Jurkat, Clone E6-1 (cell line): ENCODE data around the gene CPLANE1.
"Not testable (repeated sequence)": the region's sequence is repeated elsewhere in the genome, so short reads cannot be mapped to it uniquely, and the experiment has no call there.

Experiments
- DNase-seq: peaks from one replicate; pipeline ENCODE4 v3.0.0-alpha.2; 2011; ENCODE audit warnings: low read depth, low spot score
- H3K4me3 ChIP-seq: 2 replicates; pipeline ENCODE4 v1.5.1; 2011; ENCODE audit warnings: mild to moderate bottlenecking, low read length, control low read depth, moderate library complexity

Gene CPLANE1

DNA sequence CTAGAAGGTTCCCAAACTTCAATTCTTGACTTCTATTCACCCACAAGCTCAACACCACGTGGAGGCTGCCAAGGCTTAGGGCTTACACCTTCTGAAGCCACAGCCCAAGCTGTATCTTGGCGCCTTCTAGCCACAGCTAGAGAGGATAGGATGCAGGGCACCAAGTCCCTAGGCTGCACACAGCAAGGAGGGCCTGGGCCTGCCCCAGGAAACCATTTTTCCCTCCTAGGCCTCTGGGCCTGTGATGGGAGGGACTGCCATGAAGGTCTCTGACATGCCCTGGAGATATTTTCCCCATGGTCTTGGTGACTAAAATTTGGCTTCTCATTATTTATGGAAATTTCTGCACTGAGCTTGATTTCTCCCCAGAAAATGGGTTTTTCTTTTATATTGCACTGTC lies 112.5 kb downstream of the CPLANE1 start:
- no peak overlapping the region for H3K4me3 ChIP-seq
- DNase-seq = no peak

DNA sequence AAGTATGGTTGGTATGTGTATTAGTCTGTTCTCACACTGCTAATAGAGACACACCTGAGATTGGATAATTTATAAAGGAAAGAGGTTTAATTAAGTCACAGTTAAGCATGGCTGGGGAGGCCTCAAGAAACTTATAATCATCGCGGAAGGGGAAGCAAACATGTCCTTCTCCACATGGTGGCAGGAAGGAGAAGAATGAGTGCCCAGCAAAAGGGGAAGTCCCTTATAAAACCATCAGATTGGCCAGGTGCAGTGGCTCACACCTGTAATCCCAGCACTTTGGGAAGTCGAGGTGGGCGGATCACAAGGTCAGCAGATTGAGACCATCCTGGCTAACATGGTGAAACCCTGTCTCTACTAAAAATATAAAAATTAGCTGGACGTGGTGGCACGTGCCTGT lies 113.9 kb downstream of the CPLANE1 start:
- not testable (repeated sequence) for DNase-seq

DNA sequence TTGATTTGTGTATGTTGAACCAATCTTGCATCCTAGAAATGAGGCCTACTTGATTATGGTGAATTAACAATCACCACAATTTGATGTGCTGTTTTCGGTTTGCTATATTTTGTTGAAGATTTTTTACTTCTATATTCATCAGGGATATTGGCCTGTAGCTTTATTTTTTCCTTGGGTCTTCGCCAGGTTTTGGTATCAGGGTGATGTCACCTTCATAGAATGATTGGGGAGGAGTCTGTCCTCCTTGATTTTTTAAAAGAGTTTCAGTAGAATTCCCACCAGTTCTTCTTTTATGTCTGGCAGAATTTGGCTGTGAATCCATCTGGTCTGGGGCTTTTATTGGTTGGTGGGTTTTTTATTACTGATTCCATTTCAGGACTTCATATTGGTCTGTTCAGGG lies 115.2 kb downstream of the CPLANE1 start:
- no peak for DNase-seq
- no peak overlapping the region for H3K4me3 ChIP-seq

More for the DNA sequence above, 113.9 kb downstream of the CPLANE1 start:
- H3K4me3 ChIP-seq = not testable (repeated sequence)

DNA sequence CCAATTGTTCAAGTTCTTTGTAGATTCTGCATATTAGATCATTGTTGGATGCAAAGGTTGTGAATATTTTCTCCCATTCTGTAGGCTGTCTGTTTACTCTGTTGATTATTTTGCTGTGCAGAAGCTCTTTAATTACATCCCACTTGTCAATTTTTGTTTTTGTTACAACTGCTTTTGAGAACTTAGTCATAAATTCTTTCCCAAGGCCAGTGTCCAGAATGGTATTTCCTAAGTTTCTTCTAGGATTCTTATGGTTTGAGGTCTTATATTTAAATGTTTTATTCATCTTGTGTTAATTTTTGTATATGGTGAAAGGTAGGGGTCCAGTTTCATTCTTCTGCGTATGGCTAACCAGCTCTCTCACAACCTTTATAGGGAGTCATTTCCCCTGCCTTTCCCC lies 116.5 kb downstream of the CPLANE1 start:
- no peak for DNase-seq
- no peak overlapping the region for H3K4me3 ChIP-seq

DNA sequence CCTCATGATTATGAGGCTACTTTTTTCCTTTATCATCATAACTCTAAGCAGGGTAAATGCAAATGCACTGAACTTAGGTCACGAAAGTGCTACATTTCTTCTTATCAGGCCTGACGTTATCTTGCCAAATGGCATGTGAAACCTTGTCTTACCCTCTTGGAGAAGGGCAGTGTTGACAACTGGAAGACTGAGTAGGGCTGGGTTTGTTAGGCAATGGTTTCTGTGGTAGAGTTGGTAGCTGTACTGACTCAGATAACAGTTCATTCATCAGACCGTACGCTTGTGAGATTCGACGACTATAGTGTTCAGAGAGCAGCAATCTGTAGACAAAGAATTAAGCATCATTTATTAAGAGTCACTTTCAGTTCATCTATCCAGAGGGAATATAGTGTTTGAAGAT lies 127.7 kb downstream of the CPLANE1 start:
- H3K4me3 ChIP-seq = no peak overlapping the region
- no peak for DNase-seq

DNA sequence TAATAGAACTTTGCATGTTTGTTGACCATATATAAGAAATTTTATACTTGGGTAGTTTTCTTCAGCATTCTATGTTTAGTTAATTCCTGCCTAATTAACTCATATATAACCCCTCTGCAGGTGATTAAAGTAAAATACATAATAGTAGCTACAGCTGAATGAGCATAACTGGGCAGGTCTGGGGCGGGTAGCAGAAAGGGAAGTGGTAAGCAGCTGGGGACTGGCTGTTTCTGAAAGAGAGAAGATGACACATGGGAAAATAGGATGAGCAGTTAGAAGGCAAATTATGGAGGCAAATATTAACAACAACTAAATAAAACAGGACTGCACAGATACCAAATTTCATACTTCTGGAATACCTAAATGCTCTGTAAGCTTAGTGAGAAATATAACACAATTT lies 128.1 kb downstream of the CPLANE1 start:
- no peak for DNase-seq
- no peak overlapping the region for H3K4me3 ChIP-seq

DNA sequence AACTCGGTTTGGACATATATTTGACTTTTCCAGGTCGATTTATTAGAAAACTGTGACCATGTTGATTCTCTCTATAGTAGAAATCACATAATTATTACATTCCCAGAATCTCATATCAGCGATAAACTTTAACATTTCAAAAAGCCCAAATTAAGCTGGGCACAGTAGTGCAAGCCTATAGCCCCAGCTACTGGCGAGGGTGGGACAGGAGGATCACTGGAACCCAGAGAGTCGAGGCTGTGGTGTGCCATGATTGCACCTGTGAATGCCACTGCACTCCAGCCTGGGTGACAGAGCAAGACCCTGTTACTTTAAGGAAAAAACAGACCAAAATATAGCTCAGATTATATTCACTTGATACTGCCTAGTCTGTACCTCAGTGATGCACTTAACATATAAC lies 128.9 kb downstream of the CPLANE1 start:
- H3K4me3 ChIP-seq = no peak overlapping the region

DNA sequence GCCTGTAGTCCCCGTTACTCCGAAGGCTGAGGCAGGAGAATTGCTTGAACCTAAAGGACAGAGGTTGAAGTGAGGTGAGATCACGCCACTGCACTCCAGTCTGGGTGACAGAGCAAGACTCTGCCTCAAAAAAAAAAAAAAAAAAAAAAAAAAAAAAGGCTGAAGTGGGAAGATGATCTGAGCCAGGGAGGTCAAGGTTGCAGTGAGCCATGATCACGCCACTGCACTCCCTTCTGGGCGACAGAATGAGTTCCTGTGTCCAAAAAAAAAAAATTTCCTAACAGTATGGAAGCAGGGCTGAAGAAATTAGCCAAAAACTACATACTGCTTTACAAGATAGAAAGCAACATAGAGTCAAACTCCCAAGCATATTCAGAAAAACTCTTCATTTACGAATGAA lies 132.8 kb downstream of the CPLANE1 start:
- no peak overlapping the region for H3K4me3 ChIP-seq
- no peak for DNase-seq

More for the DNA sequence above, 128.9 kb downstream of the CPLANE1 start:
- no peak for DNase-seq

DNA sequence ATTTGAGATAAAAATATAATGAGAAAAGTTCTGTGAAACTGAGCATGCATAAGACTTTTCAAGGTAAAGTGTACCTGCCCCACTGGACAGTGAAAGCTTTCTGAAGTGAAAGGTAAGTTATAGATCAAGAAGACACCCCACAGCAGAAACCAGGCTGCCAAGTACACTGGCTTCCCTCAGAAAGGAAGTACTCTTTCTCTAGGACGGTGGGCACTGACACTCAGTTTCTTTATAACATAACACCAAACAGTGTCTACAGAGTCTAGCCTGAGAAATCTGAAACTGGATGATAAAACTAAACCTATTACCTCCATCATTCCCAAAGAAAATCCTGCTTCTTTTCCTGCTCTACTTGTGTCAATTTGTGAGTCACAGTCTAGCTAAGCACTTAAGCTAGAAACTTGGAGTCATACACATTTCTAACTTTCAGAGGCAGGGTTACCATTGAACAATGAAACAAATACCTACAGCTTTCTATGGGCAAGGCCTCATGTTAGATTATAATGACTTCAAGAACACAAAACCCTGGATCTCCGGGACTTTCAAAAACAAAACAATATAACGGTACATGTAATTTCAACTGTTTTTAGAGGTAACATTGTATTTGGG lies 136.7 kb downstream of the CPLANE1 start:
- DNase-seq = no peak

DNA sequence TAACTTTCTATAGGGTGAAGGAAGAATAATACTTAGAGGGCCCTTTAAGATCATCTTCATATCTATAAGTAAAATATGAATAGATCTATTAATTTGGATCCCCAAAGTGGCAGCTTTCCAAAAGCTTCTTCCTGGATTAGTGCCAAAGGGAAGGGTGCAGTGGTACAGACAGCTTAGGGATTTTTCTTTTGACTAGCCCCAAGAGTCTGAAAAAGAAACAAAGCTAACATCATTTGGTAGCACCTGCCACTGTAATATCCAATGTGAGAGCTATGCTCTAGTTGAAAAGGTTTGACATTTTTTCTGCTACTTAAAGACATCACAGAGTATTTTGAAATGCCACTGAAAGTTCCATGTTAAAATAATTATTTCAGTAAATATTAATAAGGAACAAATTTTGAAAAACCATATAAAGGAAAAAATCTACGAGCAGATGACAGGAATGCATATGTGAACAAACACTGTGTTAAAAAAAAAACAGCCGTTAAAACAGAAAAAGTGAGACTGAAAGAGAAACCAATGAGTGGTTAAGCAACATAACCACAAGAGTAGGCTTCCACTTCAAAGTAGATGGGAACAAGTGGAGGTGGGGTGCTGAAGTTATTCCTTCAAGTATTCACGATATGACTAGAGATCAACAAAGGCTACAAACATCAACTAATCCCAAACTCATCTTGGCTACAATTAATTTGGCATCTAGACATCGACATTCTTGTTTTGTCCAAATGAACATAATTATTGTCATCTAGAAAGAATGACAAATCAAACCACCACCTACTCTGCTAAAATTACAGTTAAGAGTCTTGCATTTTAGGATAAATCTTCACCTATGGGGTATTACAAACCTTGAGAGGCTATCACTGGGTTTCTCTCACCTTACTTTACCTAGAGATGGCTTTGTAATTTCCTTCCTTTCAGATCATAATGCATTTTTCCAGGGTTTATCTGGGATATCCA lies 137.5 kb downstream of the CPLANE1 start:
- peak; percentile 92 for DNase-seq
- H3K4me3 ChIP-seq = peak overlapping the region; percentile 15; the same call in 1 of the 2 replicates

More for the DNA sequence above, 136.7 kb downstream of the CPLANE1 start:
- peak overlapping the region; percentile 15; the same call in 1 of the 2 replicates for H3K4me3 ChIP-seq

DNA sequence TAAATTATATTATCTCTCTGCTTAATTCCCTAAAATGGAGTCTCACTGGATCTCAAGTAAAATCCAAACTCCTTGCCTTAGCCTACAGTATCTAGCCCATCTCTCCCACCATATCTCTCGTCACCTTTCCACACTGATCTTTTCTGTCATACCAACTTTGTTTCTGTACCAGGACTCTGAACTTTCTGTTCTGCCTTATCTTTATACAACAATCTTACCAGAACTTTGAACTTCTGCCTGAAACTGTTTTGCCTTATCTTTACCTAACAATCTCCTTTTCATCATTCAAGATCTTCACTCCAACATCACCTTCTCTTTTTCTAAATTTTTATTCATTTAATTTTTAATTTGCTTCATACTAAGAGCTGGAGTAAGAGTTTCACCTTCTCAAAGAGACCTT lies 139.0 kb downstream of the CPLANE1 start:
- DNase-seq = peak; percentile 65

DNA sequence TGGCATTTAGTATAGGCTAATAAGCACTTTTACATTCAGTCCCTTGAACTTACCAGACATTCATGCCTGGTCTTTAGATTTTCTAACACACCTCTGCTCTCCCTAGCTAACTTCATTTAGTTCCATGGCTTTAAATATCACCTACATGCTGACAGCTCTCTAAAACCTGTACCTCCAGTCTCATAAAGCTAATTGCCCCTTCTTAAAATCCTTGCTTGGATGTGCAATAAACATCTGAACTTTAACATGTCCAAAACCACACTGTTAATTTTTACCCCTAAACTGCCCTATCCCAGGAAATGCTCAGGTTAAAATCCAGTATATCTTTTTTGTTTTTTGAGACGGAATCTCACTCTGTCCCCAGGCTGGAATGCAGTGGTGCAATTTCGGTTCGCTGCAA lies 139.8 kb downstream of the CPLANE1 start:
- H3K4me3 ChIP-seq = no peak overlapping the region
- no peak for DNase-seq

More for the DNA sequence above, 139.0 kb downstream of the CPLANE1 start:
- no peak overlapping the region for H3K4me3 ChIP-seq

DNA sequence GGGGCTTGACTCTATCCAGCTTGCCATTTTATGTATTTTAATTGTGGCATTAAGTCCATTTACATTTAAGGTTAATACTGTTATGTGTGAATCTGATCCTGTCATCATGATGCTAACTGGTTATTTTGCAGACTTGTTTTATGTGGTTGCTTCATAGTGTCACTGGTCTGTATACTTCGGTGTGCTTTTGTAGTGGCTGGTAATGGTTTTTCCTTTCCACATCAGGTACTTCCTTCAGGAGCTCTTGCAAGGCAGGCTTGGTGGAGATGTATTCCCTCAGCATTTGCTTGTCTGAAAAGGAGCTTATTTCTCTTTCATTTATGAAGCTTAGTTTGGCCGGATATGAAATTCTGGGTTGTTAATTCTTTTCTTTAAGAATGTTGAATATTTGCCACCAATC lies 145.9 kb downstream of the CPLANE1 start:
- no peak overlapping the region for H3K4me3 ChIP-seq
- peak; percentile 68 for DNase-seq

DNA sequence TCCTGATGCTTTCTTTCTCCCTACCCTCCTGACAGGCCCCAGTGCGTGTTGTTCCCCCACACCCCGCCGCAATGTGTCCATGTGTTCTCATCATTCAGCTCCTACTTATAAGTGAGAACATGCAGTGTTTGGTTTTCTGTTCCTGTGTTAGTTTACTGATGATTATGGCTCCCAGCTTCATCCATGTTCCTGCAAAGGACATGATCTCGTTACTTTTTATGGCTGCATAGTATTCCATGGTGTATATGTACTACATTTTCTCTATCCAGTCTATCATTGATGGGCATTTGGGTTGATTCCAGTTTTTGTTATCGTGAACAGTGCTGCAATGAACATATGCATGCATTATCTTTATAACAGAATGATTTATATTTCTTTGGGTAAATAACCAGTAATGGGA lies 149.9 kb downstream of the CPLANE1 start:
- H3K4me3 ChIP-seq, DNase-seq: not testable (repeated sequence)

DNA sequence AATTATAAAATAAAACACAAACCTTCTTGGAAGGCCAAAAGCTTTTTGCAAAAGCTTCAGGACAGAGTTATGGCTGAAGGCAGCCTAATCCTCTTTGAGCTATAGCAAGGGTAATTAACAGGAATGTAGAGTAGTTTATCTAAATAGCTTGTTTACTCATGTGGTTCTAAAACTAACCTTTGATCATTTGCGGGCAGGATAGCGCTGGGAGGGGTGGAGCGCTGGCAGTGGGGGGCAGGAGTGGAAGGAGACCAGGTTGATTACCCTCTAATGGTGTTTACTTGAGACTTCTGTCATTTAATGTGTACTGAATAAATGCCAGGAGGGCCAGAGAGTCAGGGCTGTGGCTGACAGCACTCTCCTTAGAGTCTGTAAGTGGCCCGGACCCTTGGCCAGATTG lies 155.4 kb downstream of the CPLANE1 start:
- not testable (repeated sequence) for H3K4me3 ChIP-seq, DNase-seq

DNA sequence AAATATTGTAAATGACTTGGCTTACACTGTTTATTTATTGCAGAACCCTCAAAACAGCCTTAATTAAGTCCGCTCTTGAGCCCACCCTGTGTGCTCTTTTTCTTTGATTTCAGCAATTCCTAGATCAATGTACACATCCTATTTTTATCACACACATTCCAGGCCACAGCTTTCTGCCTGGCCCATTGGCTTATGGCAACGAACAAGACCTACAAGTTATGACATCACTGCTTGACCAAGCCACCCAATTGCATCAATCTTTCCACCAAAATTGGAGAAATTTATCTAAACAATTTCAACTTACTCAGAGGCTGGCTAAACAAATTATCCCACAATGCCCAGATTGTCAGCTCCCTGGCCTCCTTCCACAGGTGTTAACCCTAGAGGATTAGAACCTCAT lies 158.4 kb downstream of the CPLANE1 start:
- DNase-seq = no peak
- no peak overlapping the region for H3K4me3 ChIP-seq

DNA sequence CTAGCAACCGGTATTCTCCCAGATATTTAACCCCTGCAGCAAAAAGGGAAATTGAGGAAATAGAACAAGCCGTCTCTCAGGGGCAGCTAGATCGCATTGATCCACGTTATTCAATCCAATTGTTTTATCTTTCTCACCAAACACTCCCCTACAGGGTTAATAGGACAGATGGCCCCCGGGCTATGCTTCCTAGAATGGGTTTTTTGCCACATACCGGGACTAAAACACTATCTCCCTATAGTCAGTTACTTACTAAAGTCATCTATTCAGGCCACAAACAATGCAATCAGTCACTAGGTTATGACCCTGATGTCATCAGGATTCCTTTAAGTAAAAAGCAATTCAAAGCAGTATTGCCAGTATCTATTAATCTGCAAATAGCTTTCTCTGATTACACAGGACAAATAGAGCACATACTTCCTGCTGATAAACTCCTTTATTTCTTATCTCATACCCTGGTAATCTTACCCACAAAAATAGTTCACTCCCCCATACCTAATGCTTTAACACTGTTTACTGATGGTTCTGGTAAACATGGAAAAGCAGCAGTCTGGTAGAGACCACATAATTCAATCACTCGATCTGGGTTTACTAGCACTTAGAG lies 159.0 kb downstream of the CPLANE1 start:
- no peak for DNase-seq
- no peak overlapping the region for H3K4me3 ChIP-seq

DNA sequence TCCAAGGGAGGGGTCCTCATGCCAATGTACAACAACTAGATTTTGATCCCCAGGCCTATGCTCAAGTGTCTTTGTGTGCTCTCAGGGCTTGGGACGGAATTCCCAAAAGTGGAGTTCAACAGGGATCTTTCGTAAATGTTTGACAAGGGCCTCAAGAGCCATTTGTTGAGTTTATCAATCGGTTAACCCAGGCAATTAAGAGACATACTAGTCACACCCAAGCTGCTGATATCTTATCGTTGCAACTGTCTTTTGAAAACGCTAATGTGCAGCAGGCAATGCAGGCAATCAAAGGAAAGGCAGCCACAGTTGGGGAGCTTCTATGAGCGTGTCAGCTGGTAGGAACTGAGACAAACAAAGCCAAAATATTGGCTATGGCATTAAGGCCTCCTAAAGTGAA lies 161.2 kb downstream of the CPLANE1 start:
- no peak overlapping the region for H3K4me3 ChIP-seq
- DNase-seq = no peak

DNA sequence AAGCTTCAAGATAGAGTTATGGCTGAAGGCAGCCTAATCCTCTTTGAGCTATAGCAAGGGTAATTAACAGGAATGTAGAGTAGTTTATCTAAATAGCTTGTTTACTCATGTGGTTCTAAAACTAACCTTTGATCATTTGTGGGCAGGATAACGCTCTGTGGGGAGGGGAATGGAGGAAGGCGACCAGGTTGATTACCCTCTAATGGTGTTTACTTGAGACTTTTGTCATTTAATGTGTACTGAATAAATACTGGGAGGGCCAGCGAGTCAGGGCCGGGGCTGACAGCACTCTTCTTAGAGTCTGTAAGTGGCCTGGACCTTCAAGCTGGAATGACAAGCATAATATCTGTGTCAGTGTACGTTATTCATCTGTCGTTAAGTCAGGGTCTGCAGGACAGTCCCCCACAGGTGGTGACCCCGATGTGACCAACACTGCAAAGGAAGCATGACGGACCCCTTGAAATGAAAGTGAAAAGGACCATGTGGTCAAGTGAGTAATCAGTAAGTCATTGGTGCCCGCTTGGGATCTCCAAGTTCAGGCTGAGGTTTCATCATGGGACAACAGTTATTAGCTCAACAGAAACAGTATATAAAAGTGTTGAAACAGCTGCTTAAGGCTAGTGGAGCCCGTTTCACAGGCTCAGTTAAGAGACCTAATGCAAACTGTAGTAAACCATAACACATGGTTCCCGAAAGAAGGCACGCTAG lies 162.6 kb downstream of the CPLANE1 start:
- no peak for DNase-seq
- no peak overlapping the region for H3K4me3 ChIP-seq
